HL-60 (cell line): ENCODE measurements around the gene CABCOCO1.

Experiments
- TF ChIP-seq, protein P1 (sequence below): IDR thresholded peaks from one replicate; pipeline ENCODE4 v1.5.1; 2011; ENCODE audit warnings: low read length, control low read depth, inconsistent platforms; ENCODE audit not compliant: insufficient read depth
- TF ChIP-seq, protein P2 (sequence below): IDR thresholded peaks from 2 replicates; pipeline ENCODE4 v1.6.1; 2012; ENCODE audit warnings: low read depth; ENCODE audit not compliant: insufficient replicate concordance

DNA sequence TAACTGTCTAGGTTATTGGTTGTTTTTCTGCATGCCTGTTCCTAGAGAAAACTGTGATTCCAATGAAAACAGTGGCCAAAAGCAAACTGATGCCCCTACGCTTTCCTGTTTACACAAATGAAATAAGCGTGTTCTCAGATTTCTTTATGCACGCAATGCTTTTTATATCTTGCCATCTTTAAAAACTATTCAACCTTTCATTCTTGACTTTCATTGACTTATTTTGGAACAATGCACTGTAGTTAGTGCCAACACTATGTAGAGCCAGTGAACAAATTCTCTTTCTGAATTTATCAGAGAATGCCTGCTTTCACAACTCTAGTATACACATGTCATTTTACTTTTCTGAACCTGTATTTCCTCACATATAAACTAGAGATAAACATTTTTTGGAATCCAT lies 86.6 kb downstream of the CABCOCO1 start:
- TF ChIP-seq, protein P1, sequence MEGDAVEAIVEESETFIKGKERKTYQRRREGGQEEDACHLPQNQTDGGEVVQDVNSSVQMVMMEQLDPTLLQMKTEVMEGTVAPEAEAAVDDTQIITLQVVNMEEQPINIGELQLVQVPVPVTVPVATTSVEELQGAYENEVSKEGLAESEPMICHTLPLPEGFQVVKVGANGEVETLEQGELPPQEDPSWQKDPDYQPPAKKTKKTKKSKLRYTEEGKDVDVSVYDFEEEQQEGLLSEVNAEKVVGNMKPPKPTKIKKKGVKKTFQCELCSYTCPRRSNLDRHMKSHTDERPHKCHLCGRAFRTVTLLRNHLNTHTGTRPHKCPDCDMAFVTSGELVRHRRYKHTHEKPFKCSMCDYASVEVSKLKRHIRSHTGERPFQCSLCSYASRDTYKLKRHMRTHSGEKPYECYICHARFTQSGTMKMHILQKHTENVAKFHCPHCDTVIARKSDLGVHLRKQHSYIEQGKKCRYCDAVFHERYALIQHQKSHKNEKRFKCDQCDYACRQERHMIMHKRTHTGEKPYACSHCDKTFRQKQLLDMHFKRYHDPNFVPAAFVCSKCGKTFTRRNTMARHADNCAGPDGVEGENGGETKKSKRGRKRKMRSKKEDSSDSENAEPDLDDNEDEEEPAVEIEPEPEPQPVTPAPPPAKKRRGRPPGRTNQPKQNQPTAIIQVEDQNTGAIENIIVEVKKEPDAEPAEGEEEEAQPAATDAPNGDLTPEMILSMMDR = no peak
- TF ChIP-seq, protein P2, sequence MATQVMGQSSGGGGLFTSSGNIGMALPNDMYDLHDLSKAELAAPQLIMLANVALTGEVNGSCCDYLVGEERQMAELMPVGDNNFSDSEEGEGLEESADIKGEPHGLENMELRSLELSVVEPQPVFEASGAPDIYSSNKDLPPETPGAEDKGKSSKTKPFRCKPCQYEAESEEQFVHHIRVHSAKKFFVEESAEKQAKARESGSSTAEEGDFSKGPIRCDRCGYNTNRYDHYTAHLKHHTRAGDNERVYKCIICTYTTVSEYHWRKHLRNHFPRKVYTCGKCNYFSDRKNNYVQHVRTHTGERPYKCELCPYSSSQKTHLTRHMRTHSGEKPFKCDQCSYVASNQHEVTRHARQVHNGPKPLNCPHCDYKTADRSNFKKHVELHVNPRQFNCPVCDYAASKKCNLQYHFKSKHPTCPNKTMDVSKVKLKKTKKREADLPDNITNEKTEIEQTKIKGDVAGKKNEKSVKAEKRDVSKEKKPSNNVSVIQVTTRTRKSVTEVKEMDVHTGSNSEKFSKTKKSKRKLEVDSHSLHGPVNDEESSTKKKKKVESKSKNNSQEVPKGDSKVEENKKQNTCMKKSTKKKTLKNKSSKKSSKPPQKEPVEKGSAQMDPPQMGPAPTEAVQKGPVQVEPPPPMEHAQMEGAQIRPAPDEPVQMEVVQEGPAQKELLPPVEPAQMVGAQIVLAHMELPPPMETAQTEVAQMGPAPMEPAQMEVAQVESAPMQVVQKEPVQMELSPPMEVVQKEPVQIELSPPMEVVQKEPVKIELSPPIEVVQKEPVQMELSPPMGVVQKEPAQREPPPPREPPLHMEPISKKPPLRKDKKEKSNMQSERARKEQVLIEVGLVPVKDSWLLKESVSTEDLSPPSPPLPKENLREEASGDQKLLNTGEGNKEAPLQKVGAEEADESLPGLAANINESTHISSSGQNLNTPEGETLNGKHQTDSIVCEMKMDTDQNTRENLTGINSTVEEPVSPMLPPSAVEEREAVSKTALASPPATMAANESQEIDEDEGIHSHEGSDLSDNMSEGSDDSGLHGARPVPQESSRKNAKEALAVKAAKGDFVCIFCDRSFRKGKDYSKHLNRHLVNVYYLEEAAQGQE = no peak
